GM10248 (cell line): ENCODE results near the gene FAM181A.

ENCODE experiments used
- CTCF ChIA-PET: fragments of 300-600 bp; sonication (Branson Sonifier 250); formaldehyde crosslinking; extraction: SDS; loops from one replicate; lab custom pipeline; 2021; ENCODE audit warnings: antibody characterized with exemption; lab: Yijun Ruan, JAX
- POLR2A ChIA-PET: fragments of 350-650 bp; sonication (Branson Sonifier 250); formaldehyde crosslinking; extraction: SDS; loops from one replicate; lab custom pipeline; 2020; ENCODE audit warnings: antibody characterized with exemption; lab: Yijun Ruan, JAX
- DNase-seq: peaks from one replicate; pipeline ENCODE4 v3.0.0; 2012; ENCODE audit errors: extremely low spot score
- CTCF ChIP-seq: IDR thresholded peaks from 2 replicates; pipeline ENCODE4 v1.5.1; 2012; ENCODE audit warnings: mild to moderate bottlenecking, low read depth; ENCODE audit errors: extremely low read depth, missing control alignments, control extremely low read depth

The FAM181A gene

DNA sequence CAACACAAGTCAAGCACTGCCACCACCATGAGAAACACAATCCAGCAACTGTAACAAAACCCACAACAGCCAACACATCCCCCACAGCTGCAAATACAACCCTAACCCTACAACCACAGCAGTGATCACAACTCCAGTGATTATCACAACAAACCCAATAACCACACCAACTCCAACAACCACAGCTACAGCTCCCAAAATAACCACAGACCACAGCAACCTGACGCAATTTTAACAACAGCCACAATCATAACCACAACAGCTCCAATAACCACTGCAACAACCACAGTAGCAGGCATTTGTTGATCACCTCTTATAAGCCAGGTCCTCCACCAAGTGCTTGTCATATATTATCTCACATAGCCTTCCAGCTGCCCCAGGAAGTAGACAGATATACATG, 42.2 kb upstream of the FAM181A start:
- DNase-seq, result no peak
- ChIA-PET CTCF (interaction anchor here (0.9 to 1.3 kb wide), 3 partner anchors 8 to 18 kb away, joined by 3 read pairs; no protein-coding TSS in a partner anchor), POLR2A (no interaction called here)
- no peak for TF ChIP-seq CTCF

DNA sequence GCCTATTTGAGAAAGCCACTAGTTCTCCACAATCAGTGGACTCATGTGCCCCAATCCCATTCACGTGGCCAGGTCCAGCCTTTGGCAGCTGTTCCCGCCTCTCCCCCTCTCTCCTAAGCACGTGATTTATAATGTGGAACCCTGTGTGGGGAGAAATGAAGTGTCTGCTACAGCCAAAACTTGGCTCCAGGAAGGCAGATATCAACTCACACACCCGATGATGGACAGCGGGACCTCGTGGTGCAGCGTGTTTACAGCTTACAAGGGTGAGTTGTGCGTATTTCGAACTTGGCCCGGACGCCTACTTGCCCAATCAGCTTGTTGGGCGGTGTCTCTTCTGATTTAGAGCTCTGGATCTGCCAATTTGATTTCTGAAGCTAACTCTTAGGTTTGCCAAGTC, 38.1 kb upstream of the FAM181A start:
- ChIA-PET CTCF (interaction anchor here (1.0 to 1.4 kb wide), 4 partner anchors 9 to 51 kb away, joined by 3 to 4 read pairs (median 4); no protein-coding TSS in a partner anchor), POLR2A (no interaction called here)
- no peak for DNase-seq
- TF ChIP-seq CTCF, result no peak

DNA sequence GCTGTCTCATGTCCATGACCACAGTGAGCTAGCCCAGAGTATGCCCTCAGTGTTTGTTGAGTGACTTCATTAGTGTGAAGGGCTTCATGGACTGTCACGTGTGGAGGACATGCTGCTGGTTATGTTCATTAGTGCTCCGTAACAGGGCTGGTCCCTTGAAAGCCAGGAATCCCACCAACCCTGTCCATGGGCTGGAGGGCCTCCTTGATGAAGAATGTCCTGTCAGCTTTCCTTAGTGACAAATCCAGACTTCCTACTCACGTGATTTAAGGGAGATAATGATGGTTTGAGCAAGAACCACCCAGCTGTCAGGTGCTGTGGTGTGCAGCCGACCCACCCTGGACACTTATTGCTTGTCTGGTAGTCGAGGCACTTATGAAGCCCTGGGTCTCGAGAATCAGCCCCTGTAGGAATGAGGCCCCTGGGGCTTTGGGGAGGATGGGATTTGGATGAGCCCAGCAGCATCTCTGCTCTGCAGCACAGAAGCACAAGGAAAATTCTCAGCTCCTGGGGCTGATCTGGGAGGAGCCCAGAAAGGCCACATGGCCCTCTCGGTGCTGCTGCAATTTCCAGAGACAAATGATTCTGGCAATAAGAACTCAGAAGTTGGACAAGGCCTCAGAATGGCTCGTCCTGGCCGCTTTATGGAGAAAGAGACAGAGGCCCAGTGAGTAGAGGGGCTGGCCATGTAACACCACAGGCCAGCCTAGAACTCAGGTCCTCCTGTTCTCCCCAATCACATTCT, 37.2 kb upstream of the FAM181A start:
- CTCF ChIA-PET, result interaction anchor here (1.0 to 1.4 kb wide), 6 partner anchors 8 to 234 kb away, joined by 3 to 4 read pairs (median 4); no protein-coding TSS in a partner anchor
- POLR2A ChIA-PET, result no interaction called here

DNA sequence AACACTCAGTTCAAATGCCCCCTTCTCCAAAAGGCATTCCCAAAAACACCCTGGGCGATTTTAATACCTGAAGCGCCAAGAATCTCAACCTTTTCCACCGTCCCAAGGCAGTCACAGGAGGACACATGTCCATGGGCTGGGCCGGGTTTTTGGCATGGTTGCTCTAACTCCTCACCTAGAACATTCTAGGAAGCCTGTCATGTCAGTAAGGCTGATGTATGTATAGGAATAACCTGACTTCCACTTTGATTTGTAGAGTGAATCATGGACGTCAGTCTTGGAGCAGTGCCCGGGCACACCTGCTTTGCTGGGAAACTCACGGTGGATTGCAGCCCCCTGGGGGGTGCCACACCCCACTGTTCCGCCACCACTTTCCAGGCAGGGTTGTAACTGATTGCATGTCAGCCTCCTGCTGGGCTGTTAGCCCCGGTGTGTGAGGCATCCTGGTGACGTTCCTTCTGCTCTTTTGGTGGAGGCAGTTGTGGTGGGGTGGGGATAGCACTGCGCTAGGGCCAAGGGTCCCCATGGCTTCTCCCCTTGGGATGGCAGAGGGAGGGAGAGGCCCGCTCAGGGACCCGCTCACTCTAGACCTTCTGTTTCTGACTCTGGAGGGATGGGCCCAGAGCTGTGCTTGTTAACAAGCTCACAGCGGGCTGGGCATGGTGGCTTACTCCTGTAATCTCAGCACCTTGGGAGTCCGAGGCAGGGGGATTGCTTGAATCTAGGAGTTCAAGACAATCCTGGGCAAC, 35.2 kb upstream of the FAM181A start:
- ChIA-PET CTCF (interaction anchor here (0.6 to 2.9 kb wide), 9 partner anchors 12 to 301 kb away, joined by 3 to 22 read pairs (median 3); no protein-coding TSS in a partner anchor), POLR2A (no interaction called here)

More for the DNA sequence above, 37.2 kb upstream of the FAM181A start:
- DNase-seq, result no peak
- no peak for TF ChIP-seq CTCF

GRCh38 chr14:93892505-93892839, 34.7 kb upstream of the FAM181A start:
- CTCF ChIA-PET, result interaction anchor here (0.6 to 2.9 kb wide), 9 partner anchors 10 to 301 kb away, joined by 3 to 22 read pairs (median 4); no protein-coding TSS in a partner anchor
- no peak for DNase-seq

More for the DNA sequence above, 35.2 kb upstream of the FAM181A start:
- TF ChIP-seq CTCF, result no peak
- DNase-seq, result no peak

More at GRCh38 chr14:93892505-93892839, 34.7 kb upstream of the FAM181A start:
- POLR2A ChIA-PET, result no interaction called here
- TF ChIP-seq CTCF, result peak; percentile 12
